Fibroblast of lung (primary cell): Measurements from ENCODE around the gene ABCA4.

Experiments used
- CTCF ChIP-seq, 2 donors: IDR thresholded peaks in 1 of 2; conservative IDR thresholded peaks in 1 of 2; 1 replicate in 1 of 2; 2 replicates in 1 of 2; pipeline ENCODE4 v1.5.1; 2011 to 2012; ENCODE audit warnings: low read length in 2 of 2, control low read depth in 1 of 2, inconsistent platforms in 1 of 2, low read depth in 1 of 2, mild to moderate bottlenecking in 1 of 2
- EZH2 ChIP-seq: IDR thresholded peaks from 2 replicates; pipeline ENCODE4 v1.5.1; 2012; ENCODE audit warnings: low read length, control low read depth, mild to moderate bottlenecking; ENCODE audit errors: missing control alignments

DNA sequence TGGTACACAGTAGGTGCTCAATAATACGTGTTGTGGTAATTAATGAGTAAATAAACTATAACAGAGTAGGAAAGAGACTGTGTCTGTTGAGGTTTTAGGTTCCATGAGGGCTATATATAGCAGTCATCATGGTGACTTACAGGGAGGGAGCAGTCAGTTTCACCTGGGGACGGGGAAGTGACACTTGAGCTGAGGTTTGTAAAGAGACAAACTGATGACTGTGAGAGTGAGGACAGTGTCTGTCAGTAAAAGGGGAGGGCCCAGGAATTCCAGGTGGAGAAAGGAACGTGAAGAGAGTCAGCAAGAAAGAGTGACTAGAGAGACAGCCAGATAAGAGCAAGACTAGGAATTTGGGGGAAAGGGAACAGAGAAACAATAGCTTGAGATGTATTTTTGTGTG is 30.2 kb downstream of the ABCA4 start:
- TF ChIP-seq EZH2, result no peak
- TF ChIP-seq CTCF (conservative IDR thresholded peaks at IDR 0.05 in 1 of 2, IDR thresholded peaks at IDR 0.05 in 1 of 2; ENCODE audit: low read depth in 1 of 2, low read length in 2 of 2), result no peak
